Measurements from ENCODE around the gene KCNN2.
"Not testable (repeated sequence)": the region's sequence is repeated elsewhere in the genome, so short reads cannot be mapped to it uniquely, and the experiment has no call there.

The KCNN2 gene

GRCh38 chr5:114418176-114419066 lies 56.6 kb downstream of the KCNN2 start:
- Histone ChIP-seq H2AFZ (ENCODE audit: low read length, unreplicated experiment) (no peak overlapping the region), H3K4me1 (ENCODE audit: control insufficient read depth, insufficient read depth, low read length, unreplicated experiment) (no peaks in the 10 kb centered on the region), H3K27ac (ENCODE audit: low read depth, low read length) (no peak overlapping the region), H3K79me2 (ENCODE audit: control insufficient read depth, insufficient read depth, low read length, unreplicated experiment) (no peaks in the 10 kb centered on the region), H3K36me3 (ENCODE audit: insufficient read depth, low read length) (no peaks in the 10 kb centered on the region), H3K27me3 (ENCODE audit: insufficient read depth, low read length) (no peaks in the 10 kb centered on the region), H3K4me3 (ENCODE audit: low read depth, low read length) (no peak overlapping the region)

- H3K4me1 ChIP-seq (ENCODE audit: control insufficient read depth, insufficient read depth, low read length, unreplicated experiment), result no peaks in the 10 kb centered on the region
- no peak overlapping the region for H3K4me3 ChIP-seq (ENCODE audit: low read depth, low read length)
- H3K36me3 ChIP-seq (ENCODE audit: insufficient read depth, low read length), result no peaks in the 10 kb centered on the region
- H3K79me2 ChIP-seq (ENCODE audit: control insufficient read depth, insufficient read depth, low read length, unreplicated experiment), result no peaks in the 10 kb centered on the region
- H3K27me3 ChIP-seq (ENCODE audit: insufficient read depth, low read length), result no peaks in the 10 kb centered on the region
- H2AFZ ChIP-seq (ENCODE audit: low read length, unreplicated experiment), result no peak overlapping the region
- no peak overlapping the region for H3K27ac ChIP-seq (ENCODE audit: low read depth, low read length)
Measured at GRCh38 chr5:114419067-114419388, 57.2 kb downstream of the KCNN2 start.

DNA sequence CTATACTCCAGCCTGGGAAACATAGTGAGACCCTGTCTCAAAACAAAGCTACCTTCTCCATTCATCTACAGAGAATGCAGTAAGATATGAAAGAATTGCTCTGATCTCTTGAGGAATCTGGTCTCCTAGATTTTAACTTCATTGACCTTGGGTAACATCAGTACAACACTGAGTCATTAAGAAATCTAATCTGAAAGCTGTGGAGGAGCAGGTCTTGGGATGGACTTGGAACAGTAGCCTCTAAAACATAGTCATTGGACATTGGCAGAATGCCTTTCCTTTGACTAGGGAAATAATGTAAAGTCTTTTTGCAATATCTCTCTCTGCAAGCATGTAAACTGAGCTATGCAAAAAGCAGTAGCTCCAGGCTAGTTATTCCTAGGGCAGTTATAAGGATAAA lies 58.1 kb downstream of the KCNN2 start:
- Histone ChIP-seq H3K4me3 (ENCODE audit: low read depth, low read length) (no peak overlapping the region), H3K79me2 (ENCODE audit: control insufficient read depth, insufficient read depth, low read length, unreplicated experiment) (no peaks in the 10 kb centered on the region), H3K27ac (ENCODE audit: low read depth, low read length) (no peak overlapping the region), H3K36me3 (ENCODE audit: insufficient read depth, low read length) (no peaks in the 10 kb centered on the region), H3K27me3 (ENCODE audit: insufficient read depth, low read length) (no peaks in the 10 kb centered on the region), H2AFZ (ENCODE audit: low read length, unreplicated experiment) (no peak overlapping the region), H3K4me1 (ENCODE audit: control insufficient read depth, insufficient read depth, low read length, unreplicated experiment) (no peaks in the 10 kb centered on the region)

DNA sequence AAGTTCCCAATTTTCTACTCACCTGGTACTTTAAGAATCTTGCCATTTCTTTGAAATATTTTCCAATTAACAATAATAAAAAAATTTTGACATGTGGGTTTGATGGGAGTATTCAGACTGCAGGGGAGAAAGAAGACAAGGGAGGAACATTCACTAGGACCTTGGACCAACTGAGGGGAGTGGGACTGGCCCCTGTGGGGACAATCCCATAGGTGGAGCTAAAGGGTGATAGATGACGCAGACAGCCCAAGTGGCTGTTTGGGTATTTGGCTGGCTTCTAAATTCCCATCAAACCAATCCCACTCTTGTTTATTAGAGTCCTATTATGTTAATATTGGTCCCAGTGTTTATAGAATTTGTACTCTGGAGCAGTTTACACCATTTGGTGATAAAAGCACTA lies 65.3 kb downstream of the KCNN2 start:
- Histone ChIP-seq H3K36me3 (ENCODE audit: insufficient read depth, low read length) (no peaks in the 10 kb centered on the region), H2AFZ (ENCODE audit: low read length, unreplicated experiment) (no peak overlapping the region), H3K4me1 (ENCODE audit: control insufficient read depth, insufficient read depth, low read length, unreplicated experiment) (no peaks in the 10 kb centered on the region), H3K27ac (ENCODE audit: low read depth, low read length) (no peak overlapping the region), H3K4me3 (ENCODE audit: low read depth, low read length) (no peak overlapping the region), H3K79me2 (ENCODE audit: control insufficient read depth, insufficient read depth, low read length, unreplicated experiment) (no peaks in the 10 kb centered on the region), H3K27me3 (ENCODE audit: insufficient read depth, low read length) (no peaks in the 10 kb centered on the region)

DNA sequence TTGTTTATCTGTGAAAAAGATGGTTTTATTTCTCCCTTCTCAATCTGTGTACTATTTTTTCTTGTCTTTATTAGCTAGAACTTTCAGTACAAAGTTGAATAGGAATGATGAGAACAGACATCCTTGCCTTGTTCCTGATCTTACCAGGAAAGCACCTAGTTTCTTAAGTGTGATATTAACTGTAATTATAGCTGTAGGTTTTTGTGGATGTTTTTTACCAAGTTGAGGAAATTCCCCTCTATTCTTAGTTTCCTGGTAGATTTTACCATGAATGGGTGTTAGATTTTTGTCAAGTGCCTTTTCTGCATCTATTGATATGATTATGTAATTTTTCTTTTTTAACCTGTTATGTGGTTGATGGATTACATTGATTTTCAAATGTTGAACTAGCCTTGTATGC lies 68.7 kb downstream of the KCNN2 start:
- H3K27ac ChIP-seq (ENCODE audit: low read depth, low read length), result no peak overlapping the region
- no peaks in the 10 kb centered on the region for H3K36me3 ChIP-seq (ENCODE audit: insufficient read depth, low read length)
- H3K4me1 ChIP-seq (ENCODE audit: control insufficient read depth, insufficient read depth, low read length, unreplicated experiment), result no peaks in the 10 kb centered on the region
- H3K4me3 ChIP-seq (ENCODE audit: low read depth, low read length), result no peak overlapping the region
- H3K27me3 ChIP-seq (ENCODE audit: insufficient read depth, low read length), result no peaks in the 10 kb centered on the region
- no peak overlapping the region for H2AFZ ChIP-seq (ENCODE audit: low read length, unreplicated experiment)
- H3K79me2 ChIP-seq (ENCODE audit: control insufficient read depth, insufficient read depth, low read length, unreplicated experiment), result no peaks in the 10 kb centered on the region

- H3K27ac ChIP-seq (ENCODE audit: low read depth, low read length); H3K4me1 ChIP-seq (ENCODE audit: control insufficient read depth, insufficient read depth, low read length, unreplicated experiment); H3K36me3 ChIP-seq (ENCODE audit: insufficient read depth, low read length); H3K27me3 ChIP-seq (ENCODE audit: insufficient read depth, low read length); H2AFZ ChIP-seq (ENCODE audit: low read length, unreplicated experiment); H3K4me3 ChIP-seq (ENCODE audit: low read depth, low read length); H3K79me2 ChIP-seq (ENCODE audit: control insufficient read depth, insufficient read depth, low read length, unreplicated experiment): not testable (repeated sequence)
Measured at GRCh38 chr5:114432684-114433083, 70.8 kb downstream of the KCNN2 start.

DNA sequence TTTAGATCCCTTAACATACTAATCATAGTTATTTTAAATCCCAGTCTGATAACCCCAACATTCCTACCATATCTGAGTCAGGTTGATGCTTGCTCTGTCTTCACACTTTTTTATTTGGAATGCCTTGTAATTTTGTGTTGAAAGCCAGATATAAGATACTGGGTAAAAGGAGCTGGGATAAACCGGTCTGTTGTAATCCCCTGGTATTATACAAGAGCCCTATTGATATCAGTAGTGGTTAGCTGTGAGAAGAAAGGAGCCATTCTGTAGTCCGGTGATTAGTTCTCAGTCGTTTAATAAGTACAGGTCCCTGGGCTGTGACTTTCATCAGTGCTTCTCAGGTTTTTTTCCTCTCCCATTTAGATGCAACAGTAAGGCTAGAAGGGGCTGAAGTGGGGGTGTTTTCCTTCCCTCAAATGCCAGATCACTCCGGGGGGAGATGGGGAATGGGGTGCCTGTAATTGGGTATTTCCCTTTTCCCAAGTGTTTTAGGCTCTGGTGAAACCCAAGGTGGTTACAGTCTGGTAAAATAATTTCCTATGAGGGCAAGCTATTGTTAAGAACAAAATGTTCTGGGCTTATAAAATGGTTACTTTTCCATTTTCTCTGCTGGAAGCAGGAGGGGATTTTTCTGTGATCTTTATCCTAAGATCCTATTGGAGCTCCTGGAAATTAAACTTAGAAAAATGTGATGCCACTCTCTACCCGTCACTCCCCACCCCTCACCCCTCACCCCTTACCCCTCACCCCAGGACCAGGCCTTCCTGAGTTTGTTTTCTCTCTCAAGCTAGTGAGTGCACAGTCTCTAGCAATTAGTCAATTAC lies 72.7 kb downstream of the KCNN2 start:
- Histone ChIP-seq H3K79me2 (ENCODE audit: control insufficient read depth, insufficient read depth, low read length, unreplicated experiment) (no peaks in the 10 kb centered on the region), H3K4me3 (ENCODE audit: low read depth, low read length) (no peak overlapping the region), H3K27me3 (ENCODE audit: insufficient read depth, low read length) (no peaks in the 10 kb centered on the region), H2AFZ (ENCODE audit: low read length, unreplicated experiment) (no peak overlapping the region), H3K4me1 (ENCODE audit: control insufficient read depth, insufficient read depth, low read length, unreplicated experiment) (no peaks in the 10 kb centered on the region), H3K27ac (ENCODE audit: low read depth, low read length) (no peak overlapping the region), H3K36me3 (ENCODE audit: insufficient read depth, low read length) (no peaks in the 10 kb centered on the region)

DNA sequence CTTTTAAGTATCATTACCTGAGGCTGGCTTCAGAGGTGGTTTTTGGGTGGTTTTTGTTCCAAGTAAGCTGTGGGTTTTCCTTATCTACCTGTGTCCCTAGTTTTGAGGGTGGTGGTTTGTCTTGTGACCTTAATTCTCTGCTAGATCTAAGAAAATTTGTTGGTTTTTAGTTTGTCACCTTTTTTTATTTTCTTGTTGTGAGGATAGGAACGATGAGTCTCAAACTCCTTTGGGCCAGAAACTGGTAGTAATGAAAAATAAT lies 73.3 kb downstream of the KCNN2 start:
- Histone ChIP-seq H2AFZ (ENCODE audit: low read length, unreplicated experiment) (no peak overlapping the region), H3K4me3 (ENCODE audit: low read depth, low read length) (no peak overlapping the region), H3K27me3 (ENCODE audit: insufficient read depth, low read length) (no peaks in the 10 kb centered on the region), H3K4me1 (ENCODE audit: control insufficient read depth, insufficient read depth, low read length, unreplicated experiment) (no peaks in the 10 kb centered on the region), H3K27ac (ENCODE audit: low read depth, low read length) (no peak overlapping the region), H3K79me2 (ENCODE audit: control insufficient read depth, insufficient read depth, low read length, unreplicated experiment) (no peaks in the 10 kb centered on the region), H3K36me3 (ENCODE audit: insufficient read depth, low read length) (no peaks in the 10 kb centered on the region)

- no peaks in the 10 kb centered on the region for H3K36me3 ChIP-seq (ENCODE audit: insufficient read depth, low read length)
- H3K4me3 ChIP-seq (ENCODE audit: low read depth, low read length), result no peak overlapping the region
- no peaks in the 10 kb centered on the region for H3K27me3 ChIP-seq (ENCODE audit: insufficient read depth, low read length)
- no peaks in the 10 kb centered on the region for H3K79me2 ChIP-seq (ENCODE audit: control insufficient read depth, insufficient read depth, low read length, unreplicated experiment)
- no peaks in the 10 kb centered on the region for H3K4me1 ChIP-seq (ENCODE audit: control insufficient read depth, insufficient read depth, low read length, unreplicated experiment)
- H2AFZ ChIP-seq (ENCODE audit: low read length, unreplicated experiment), result no peak overlapping the region
- H3K27ac ChIP-seq (ENCODE audit: low read depth, low read length), result no peak overlapping the region
Measured at GRCh38 chr5:114435885-114436299, 74.0 kb downstream of the KCNN2 start.

- Histone ChIP-seq H3K79me2 (ENCODE audit: control insufficient read depth, insufficient read depth, low read length, unreplicated experiment) (no peaks in the 10 kb centered on the region), H3K27me3 (ENCODE audit: insufficient read depth, low read length) (no peaks in the 10 kb centered on the region; the same call in 1 of the 2 replicates), H3K27ac (ENCODE audit: low read depth, low read length) (no peak overlapping the region), H2AFZ (ENCODE audit: low read length, unreplicated experiment) (no peak overlapping the region), H3K4me3 (ENCODE audit: low read depth, low read length) (no peak overlapping the region), H3K36me3 (ENCODE audit: insufficient read depth, low read length) (no peaks in the 10 kb centered on the region), H3K4me1 (ENCODE audit: control insufficient read depth, insufficient read depth, low read length, unreplicated experiment) (no peaks in the 10 kb centered on the region)
Measured at GRCh38 chr5:114437936-114438335, 76.1 kb downstream of the KCNN2 start.

DNA sequence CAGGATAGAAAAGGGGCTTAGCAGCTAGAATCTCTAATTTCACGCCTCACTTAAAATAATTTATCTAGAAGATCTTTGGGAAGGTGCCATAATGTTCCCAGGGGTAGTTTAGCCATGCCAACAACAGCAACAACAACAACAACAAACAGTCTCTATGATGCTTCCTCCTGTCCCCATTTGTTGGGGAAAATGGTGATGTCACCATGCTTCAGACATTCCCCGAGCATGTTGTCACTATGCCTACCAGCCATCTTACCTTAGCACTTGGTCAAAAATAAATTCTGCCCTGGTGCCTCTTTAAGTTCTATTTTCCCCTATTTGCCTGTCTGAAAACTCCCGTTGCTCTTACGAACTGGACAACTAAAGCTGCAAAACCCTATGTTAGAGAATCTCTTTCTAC lies 76.6 kb downstream of the KCNN2 start:
- Histone ChIP-seq H3K4me3 (ENCODE audit: low read depth, low read length) (no peak overlapping the region), H3K36me3 (ENCODE audit: insufficient read depth, low read length) (no peaks in the 10 kb centered on the region), H2AFZ (ENCODE audit: low read length, unreplicated experiment) (no peak overlapping the region), H3K27ac (ENCODE audit: low read depth, low read length) (no peak overlapping the region), H3K27me3 (ENCODE audit: insufficient read depth, low read length) (no peaks in the 10 kb centered on the region; the same call in 1 of the 2 replicates), H3K4me1 (ENCODE audit: control insufficient read depth, insufficient read depth, low read length, unreplicated experiment) (no peaks in the 10 kb centered on the region), H3K79me2 (ENCODE audit: control insufficient read depth, insufficient read depth, low read length, unreplicated experiment) (no peaks in the 10 kb centered on the region)

Data from ACC112 (cell line).